Trophoblast cell (in vitro differentiated cells and primary cell): Measurements from ENCODE around the gene RABGAP1.

Experiments used
- DNase-seq, 2 donors: peaks; one replicate each; pipeline ENCODE4 v3.0.0-alpha.2; 2016
- H2AFZ ChIP-seq: 2 replicates; pipeline ENCODE4 v1.6.1; 2013; ENCODE audit warnings: low read length, moderate library complexity, mild to moderate bottlenecking; ENCODE audit not compliant: insufficient read depth, poor library complexity
- H2AK5ac ChIP-seq: 2 replicates; pipeline ENCODE4 v1.6.1; 2013; ENCODE audit warnings: mild to moderate bottlenecking, low read length
- H2BK120ac ChIP-seq: 2 replicates; pipeline ENCODE4 v1.6.1; 2013; ENCODE audit warnings: low read length, mild to moderate bottlenecking, moderate library complexity; ENCODE audit not compliant: insufficient read depth, poor library complexity
- H2BK12ac ChIP-seq: 2 replicates; pipeline ENCODE4 v1.6.1; 2013; ENCODE audit warnings: mild to moderate bottlenecking, low read length, moderate library complexity
- H2BK5ac ChIP-seq: 2 replicates; pipeline ENCODE4 v1.6.1; 2013; ENCODE audit warnings: low read length, low read depth, moderate library complexity, mild to moderate bottlenecking; ENCODE audit not compliant: poor library complexity
- H3K14ac ChIP-seq: 2 replicates; pipeline ENCODE4 v1.6.1; 2013; ENCODE audit warnings: mild to moderate bottlenecking, low read length
- H3K18ac ChIP-seq: 2 replicates; pipeline ENCODE4 v1.6.1; 2013; ENCODE audit warnings: mild to moderate bottlenecking, low read length
- H3K23ac ChIP-seq: 2 replicates; pipeline ENCODE4 v1.6.1; 2013; ENCODE audit warnings: low read length
- H3K27ac ChIP-seq: 2 replicates; pipeline ENCODE4 v1.5.1; 2013; ENCODE audit warnings: low read depth, mild to moderate bottlenecking, inconsistent platforms, low read length, moderate library complexity
- H3K27me3 ChIP-seq: 2 replicates; pipeline ENCODE4 v1.6.1; 2013; ENCODE audit warnings: inconsistent platforms, mild to moderate bottlenecking, low read length, moderate library complexity; ENCODE audit not compliant: insufficient read depth
- H3K36me3 ChIP-seq, 2 experiments: 1 replicate in 1 of 2; 2 replicates in 1 of 2; pipeline ENCODE4 v1.6.1; 2013; ENCODE audit warnings: low read length in 2 of 2, mild to moderate bottlenecking in 2 of 2, moderate library complexity in 1 of 2; ENCODE audit not compliant: insufficient read depth in 2 of 2, control insufficient read depth in 1 of 2
- H3K4ac ChIP-seq: 2 replicates; pipeline ENCODE4 v1.6.1; 2013; ENCODE audit warnings: low read depth, mild to moderate bottlenecking, low read length, moderate library complexity
- H3K4me1 ChIP-seq, 2 experiments: 1 replicate in 1 of 2; 2 replicates in 1 of 2; pipeline ENCODE4 v1.6.1; 2013; ENCODE audit warnings: low read length in 2 of 2, mild to moderate bottlenecking in 2 of 2, moderate library complexity in 1 of 2; ENCODE audit not compliant: insufficient read depth in 2 of 2, control insufficient read depth in 1 of 2
- H3K4me2 ChIP-seq: 2 replicates; pipeline ENCODE4 v1.6.1; 2013; ENCODE audit warnings: inconsistent platforms, mild to moderate bottlenecking, low read length, moderate library complexity
- H3K4me3 ChIP-seq: 2 replicates; pipeline ENCODE4 v1.5.1; 2013; ENCODE audit warnings: mild to moderate bottlenecking, low read depth, low read length, inconsistent platforms
- H3K79me1 ChIP-seq: one replicate; pipeline ENCODE4 v1.6.1; 2013; ENCODE audit warnings: low read length
- H3K79me2 ChIP-seq: 2 replicates; pipeline ENCODE4 v1.6.1; 2013; ENCODE audit warnings: low read length, mild to moderate bottlenecking; ENCODE audit not compliant: control insufficient read depth, insufficient read depth, poor library complexity
- H3K9ac ChIP-seq: 2 replicates; pipeline ENCODE4 v1.6.1; 2013; ENCODE audit warnings: mild to moderate bottlenecking, low read length
- H3K9me3 ChIP-seq: 2 replicates; pipeline ENCODE4 v1.6.1; 2013; ENCODE audit warnings: low read depth, mild to moderate bottlenecking, control low read depth, inconsistent platforms, low read length; ENCODE audit not compliant: insufficient read depth
- H4K12ac ChIP-seq: 2 replicates; pipeline ENCODE4 v1.6.1; 2013; ENCODE audit warnings: low read depth, mild to moderate bottlenecking, low read length, moderate library complexity
- H4K8ac ChIP-seq: 2 replicates; pipeline ENCODE4 v1.6.1; 2013; ENCODE audit warnings: low read depth, mild to moderate bottlenecking, low read length, moderate library complexity
- H4K91ac ChIP-seq: one replicate; pipeline ENCODE4 v1.6.1; 2013; ENCODE audit warnings: low read depth, mild to moderate bottlenecking, low read length, moderate library complexity
- WGBS: extraction: QIAGEN DNeasy Blood & Tissue Kit; methylation state at CpG from one replicate; pipeline ENCODE4 v1.1.7; 2013; ENCODE audit warnings: missing lambda C conversion rate; ENCODE audit not compliant: insufficient read length, insufficient coverage; ENCODE audit errors: extremely low coverage; 5-methylcytosine and 5-hydroxymethylcytosine counted together

The RABGAP1 gene

GRCh38 chr9:123000371-123001068, 59.7 kb downstream of the RABGAP1 start:
- Histone ChIP-seq H4K8ac (no peak overlapping the region), H2BK120ac (no peak overlapping the region), H3K18ac (no peak overlapping the region), H4K12ac (no peak overlapping the region), H2BK12ac (no peak overlapping the region), H3K23ac (no peak overlapping the region), H3K9me3 (no peaks in the 10 kb centered on the region), H4K91ac (no peak overlapping the region), H3K27me3 (no peaks in the 10 kb centered on the region), H2BK5ac (no peak overlapping the region), H3K79me1 (no peaks in the 10 kb centered on the region), H3K9ac (no peak overlapping the region), H3K14ac (no peak overlapping the region), H3K4ac (no peak overlapping the region), H3K4me1 (no peaks in the 10 kb centered on the region), H3K4me3 (no peak overlapping the region), H2AK5ac (no peak overlapping the region), H3K36me3 (peaks cover 2 to 5% of the 10 kb centered on the region in 2 experiments), H3K79me2 (no peaks in the 10 kb centered on the region), H2AFZ (no peak overlapping the region), H3K27ac (no peak overlapping the region), H3K4me2 (no peak overlapping the region)
- no peak for DNase-seq
- WGBS: no CpG with 5 or more reads among the region's 1 CpG

DNA sequence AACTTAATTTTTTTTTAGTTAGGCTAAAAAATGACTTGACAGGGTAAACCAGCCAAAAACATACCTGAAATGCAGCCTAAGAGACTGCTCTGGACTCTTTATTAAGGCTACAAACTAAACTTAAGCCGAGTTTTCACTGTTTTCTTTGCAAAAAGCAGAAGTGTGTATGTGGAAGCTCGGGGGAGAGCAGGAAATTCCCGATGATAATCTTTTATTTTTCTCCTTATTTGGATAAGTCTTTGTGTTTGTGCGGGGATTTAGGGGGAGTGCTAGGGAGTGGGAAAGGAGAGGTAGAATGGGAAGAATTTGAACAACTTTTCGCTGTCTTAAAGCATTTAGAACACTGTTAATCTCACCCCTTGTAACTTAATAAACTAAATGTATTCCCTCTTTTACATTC, 61.9 kb downstream of the RABGAP1 start:
- no peak overlapping the region for H3K14ac ChIP-seq
- no peaks in the 10 kb centered on the region for H3K4me1 ChIP-seq
- no peak overlapping the region for H2BK5ac ChIP-seq
- H3K4me3 ChIP-seq: no peak overlapping the region
- H4K8ac ChIP-seq: no peak overlapping the region
- no peak overlapping the region for H2BK12ac ChIP-seq
- no peaks in the 10 kb centered on the region for H3K79me2 ChIP-seq
- H3K23ac ChIP-seq: no peak overlapping the region
- no peak overlapping the region for H3K4me2 ChIP-seq
- H3K18ac ChIP-seq: no peak overlapping the region
- H3K4ac ChIP-seq: no peak overlapping the region
- H2AK5ac ChIP-seq: no peak overlapping the region
- H3K27ac ChIP-seq: no peak overlapping the region
- WGBS: no CpG with 5 or more reads among the region's 5 CpGs
- no peaks in the 10 kb centered on the region for H3K79me1 ChIP-seq
- no peak overlapping the region for H2AFZ ChIP-seq
- H4K91ac ChIP-seq: no peak overlapping the region
- peaks cover 2 to 7% of the 10 kb centered on the region in 2 experiments for H3K36me3 ChIP-seq
- no peaks in the 10 kb centered on the region for H3K27me3 ChIP-seq
- no peak overlapping the region for H3K9ac ChIP-seq
- H4K12ac ChIP-seq: no peak overlapping the region
- H2BK120ac ChIP-seq: no peak overlapping the region
- H3K9me3 ChIP-seq: no peaks in the 10 kb centered on the region
- DNase-seq: no peak

GRCh38 chr9:123003466-123003865, 62.6 kb downstream of the RABGAP1 start:
- H3K9ac ChIP-seq: no peak overlapping the region
- H3K9me3 ChIP-seq: no peaks in the 10 kb centered on the region
- no peak overlapping the region for H4K91ac ChIP-seq
- H3K4me3 ChIP-seq: no peak overlapping the region
- H2BK120ac ChIP-seq: no peak overlapping the region
- H2AFZ ChIP-seq: no peak overlapping the region
- no peak overlapping the region for H3K27ac ChIP-seq
- no peaks in the 10 kb centered on the region for H3K79me1 ChIP-seq
- no CpG with 5 or more reads among the region's 2 CpGs for WGBS
- no peak overlapping the region for H2AK5ac ChIP-seq
- peaks cover 0 to 7% of the 10 kb centered on the region in 2 experiments for H3K36me3 ChIP-seq
- no peaks in the 10 kb centered on the region for H3K4me1 ChIP-seq
- H4K8ac ChIP-seq: no peak overlapping the region
- no peaks in the 10 kb centered on the region for H3K79me2 ChIP-seq
- H2BK5ac ChIP-seq: no peak overlapping the region
- no peak overlapping the region for H3K14ac ChIP-seq
- H3K4ac ChIP-seq: no peak overlapping the region
- H3K23ac ChIP-seq: no peak overlapping the region
- no peaks in the 10 kb centered on the region for H3K27me3 ChIP-seq
- DNase-seq: no peak
- H3K18ac ChIP-seq: no peak overlapping the region
- H2BK12ac ChIP-seq: no peak overlapping the region
- no peak overlapping the region for H4K12ac ChIP-seq
- no peak overlapping the region for H3K4me2 ChIP-seq

GRCh38 chr9:123005964-123006363, 65.1 kb downstream of the RABGAP1 start:
- Histone ChIP-seq H2BK12ac (no peak overlapping the region), H2AK5ac (no peak overlapping the region), H2AFZ (no peak overlapping the region), H3K23ac (no peak overlapping the region), H3K9ac (no peak overlapping the region), H3K18ac (no peak overlapping the region), H3K4me1 (no peaks in the 10 kb centered on the region), H2BK120ac (no peak overlapping the region), H3K14ac (no peak overlapping the region), H3K27ac (no peak overlapping the region), H3K4me3 (no peak overlapping the region), H4K8ac (no peak overlapping the region), H3K27me3 (no peaks in the 10 kb centered on the region), H4K12ac (no peak overlapping the region), H3K79me2 (no peaks in the 10 kb centered on the region), H3K36me3 (peaks cover 2 to 3% of the 10 kb centered on the region in 2 experiments), H3K4ac (no peak overlapping the region), H3K79me1 (no peaks in the 10 kb centered on the region), H4K91ac (no peak overlapping the region), H3K9me3 (no peaks in the 10 kb centered on the region), H2BK5ac (no peak overlapping the region), H3K4me2 (no peak overlapping the region)
- DNase-seq: no peak
- no CpG with 5 or more reads among the region's 1 CpG for WGBS
